GM12878 (cell line): ENCODE results near the gene HYOU1.

Experiments
- ATF3 ChIP-seq: IDR thresholded peaks from 2 replicates; pipeline ENCODE4 v1.6.1; 2011; ENCODE audit warnings: low read depth, mild to moderate bottlenecking, low read length, moderate library complexity, borderline replicate concordance; ENCODE audit errors: extremely low read depth
- SREBF2 ChIP-seq: IDR thresholded peaks from 2 replicates; pipeline ENCODE4 v1.6.1; 2012; ENCODE audit warnings: mild to moderate bottlenecking, low read length

GRCh38 chr11:119057000-119057769, at the start of gene HYOU1:
- TF ChIP-seq SREBF2 (no peak), ATF3 (no peak)
